Measurements from ENCODE around the gene SH2D3A. TPM values are rescaled to one million over a fixed set of nuclear protein-coding genes. Genes with fewer than 3 reads are reported as not detected.

Gene SH2D3A
- total and polyA plus RNA-seq, 12 donors: 0.11 to 1.7 (median 0.41) TPM; not detected in 2

GRCh38 chr19:6761053-6761676 is 6.1 kb downstream of the SH2D3A start:
- Histone ChIP-seq H3K27ac (no peak overlapping the region), H3K4me3 (no peak overlapping the region), H3K36me3 (replicated peaks in 1 of 2) (no peaks in the 10 kb centered on the region), H3K27me3 (no peaks in the 10 kb centered on the region), H3K4me1 (replicated peaks in 1 of 2) (no peaks in the 10 kb centered on the region), H3K9me3 (replicated peaks in 1 of 3) (no peaks in the 10 kb centered on the region)
- WGBS, 4 donors: 72 to 91% (median 85%) methylated on average over 2 to 4 of the region's 4 CpGs
- intact Hi-C loops (cut with DNase I): no loop called here
- TF ChIP-seq POLR2A (IDR thresholded peaks at IDR 0.05): no peak
- TF ChIP-seq, protein P1, sequence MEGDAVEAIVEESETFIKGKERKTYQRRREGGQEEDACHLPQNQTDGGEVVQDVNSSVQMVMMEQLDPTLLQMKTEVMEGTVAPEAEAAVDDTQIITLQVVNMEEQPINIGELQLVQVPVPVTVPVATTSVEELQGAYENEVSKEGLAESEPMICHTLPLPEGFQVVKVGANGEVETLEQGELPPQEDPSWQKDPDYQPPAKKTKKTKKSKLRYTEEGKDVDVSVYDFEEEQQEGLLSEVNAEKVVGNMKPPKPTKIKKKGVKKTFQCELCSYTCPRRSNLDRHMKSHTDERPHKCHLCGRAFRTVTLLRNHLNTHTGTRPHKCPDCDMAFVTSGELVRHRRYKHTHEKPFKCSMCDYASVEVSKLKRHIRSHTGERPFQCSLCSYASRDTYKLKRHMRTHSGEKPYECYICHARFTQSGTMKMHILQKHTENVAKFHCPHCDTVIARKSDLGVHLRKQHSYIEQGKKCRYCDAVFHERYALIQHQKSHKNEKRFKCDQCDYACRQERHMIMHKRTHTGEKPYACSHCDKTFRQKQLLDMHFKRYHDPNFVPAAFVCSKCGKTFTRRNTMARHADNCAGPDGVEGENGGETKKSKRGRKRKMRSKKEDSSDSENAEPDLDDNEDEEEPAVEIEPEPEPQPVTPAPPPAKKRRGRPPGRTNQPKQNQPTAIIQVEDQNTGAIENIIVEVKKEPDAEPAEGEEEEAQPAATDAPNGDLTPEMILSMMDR (IDR thresholded peaks at IDR 0.05): no peak
- no peak for DNase-seq

DNA sequence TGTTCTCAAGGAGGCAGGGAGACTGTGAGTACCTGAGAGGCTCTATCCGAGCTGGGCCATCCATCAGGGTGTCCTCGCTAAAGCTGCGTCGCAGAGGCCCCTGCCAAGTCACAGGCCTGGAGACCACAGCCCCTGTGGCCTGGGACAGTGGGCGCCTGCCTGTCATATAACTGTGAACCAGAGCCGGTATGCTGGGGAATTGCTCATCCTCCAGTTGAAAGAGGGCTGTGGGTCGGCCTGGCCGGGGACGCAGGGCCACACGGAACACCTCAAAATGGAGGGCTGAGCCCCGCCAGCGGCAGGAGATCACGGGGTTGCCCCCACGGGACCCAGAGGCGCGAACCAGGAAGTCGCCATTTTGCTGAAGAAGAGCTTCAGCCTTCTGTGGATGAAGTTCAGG is 6.6 kb downstream of the SH2D3A start:
- H3K27ac ChIP-seq: no peak overlapping the region
- no peaks in the 10 kb centered on the region for H3K36me3 ChIP-seq (replicated peaks in 1 of 2)
- no peak overlapping the region for H3K4me3 ChIP-seq
- DNase-seq: no peak
- 91 to 92% (median 91%) methylated on average over 7 to 17 of the region's 17 CpGs for WGBS, 4 donors
- H3K9me3 ChIP-seq (replicated peaks in 1 of 3): no peaks in the 10 kb centered on the region
- H3K27me3 ChIP-seq: no peaks in the 10 kb centered on the region
- intact Hi-C loops (cut with DNase I): no loop called here
- H3K4me1 ChIP-seq (replicated peaks in 1 of 2): no peaks in the 10 kb centered on the region
- TF ChIP-seq, protein P1 (IDR thresholded peaks at IDR 0.05): no peak
- TF ChIP-seq POLR2A (IDR thresholded peaks at IDR 0.05): no peak

GRCh38 chr19:6754653-6755463 is 12.4 kb downstream of the SH2D3A start:
- H3K4me3 ChIP-seq: no peak overlapping the region
- no peak for TF ChIP-seq POLR2A (IDR thresholded peaks at IDR 0.05)
- TF ChIP-seq, protein P1 (IDR thresholded peaks at IDR 0.05): no peak
- H3K36me3 ChIP-seq (replicated peaks in 1 of 2): peaks cover 0 to 19% of the 10 kb centered on the region in 2 donors
- DNase-seq: peak in 1 of 7 donors; percentile 23
- no peak overlapping the region for H3K27ac ChIP-seq
- H3K9me3 ChIP-seq (replicated peaks in 1 of 3): no peaks in the 10 kb centered on the region
- H3K27me3 ChIP-seq: no peaks in the 10 kb centered on the region
- 87 to 96% (median 91%) methylated on average over 8 to 23 of the region's 23 CpGs for WGBS, 4 donors
- peaks cover 6 to 9% of the 10 kb centered on the region in 2 donors for H3K4me1 ChIP-seq (replicated peaks in 1 of 2)
- intact Hi-C loops (cut with DNase I): loop anchor here in 1 of 2 donors (10.0 kb wide), 1 partner anchor 100 kb away; no protein-coding TSS in a partner anchor

DNA sequence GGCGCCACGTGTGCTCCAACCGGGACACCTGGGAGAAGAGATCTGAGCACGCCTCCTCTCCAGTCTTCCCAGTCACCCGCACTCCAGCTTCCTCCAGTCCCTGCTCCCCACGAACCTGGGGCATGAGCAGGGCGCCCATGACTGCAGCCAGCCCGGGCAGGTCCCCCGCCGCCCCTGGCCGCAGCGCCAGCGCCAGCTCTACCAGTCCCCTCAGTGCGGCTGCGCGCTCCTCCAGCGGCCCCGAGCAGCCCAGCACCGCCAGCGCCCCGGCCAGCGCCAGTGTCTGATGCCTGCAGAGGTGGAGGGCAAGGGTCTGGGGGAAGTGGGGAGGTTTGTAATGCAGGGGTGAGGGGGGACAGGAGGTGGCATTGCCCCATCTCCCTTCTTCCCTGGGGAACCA is 13.1 kb downstream of the SH2D3A start:
- Histone ChIP-seq H3K27ac (no peak overlapping the region), H3K27me3 (no peaks in the 10 kb centered on the region), H3K9me3 (replicated peaks in 1 of 3) (no peaks in the 10 kb centered on the region), H3K36me3 (replicated peaks in 1 of 2) (peaks cover 0 to 25% of the 10 kb centered on the region in 2 donors), H3K4me1 (replicated peaks in 1 of 2) (peaks cover 6 to 9% of the 10 kb centered on the region in 2 donors), H3K4me3 (no peak overlapping the region)
- intact Hi-C loops (cut with DNase I): loop anchor here in 1 of 2 donors (10.0 kb wide), 1 partner anchor 101 kb away; no protein-coding TSS in a partner anchor
- DNase-seq: no peak
- 90 to 95% (median 93%) methylated on average over 9 to 22 of the region's 22 CpGs for WGBS, 4 donors
- no peak for TF ChIP-seq POLR2A (IDR thresholded peaks at IDR 0.05)

Measured in adrenal gland (tissue), 12 donors.